ENCODE measurements around the gene CLDN8.

DNA sequence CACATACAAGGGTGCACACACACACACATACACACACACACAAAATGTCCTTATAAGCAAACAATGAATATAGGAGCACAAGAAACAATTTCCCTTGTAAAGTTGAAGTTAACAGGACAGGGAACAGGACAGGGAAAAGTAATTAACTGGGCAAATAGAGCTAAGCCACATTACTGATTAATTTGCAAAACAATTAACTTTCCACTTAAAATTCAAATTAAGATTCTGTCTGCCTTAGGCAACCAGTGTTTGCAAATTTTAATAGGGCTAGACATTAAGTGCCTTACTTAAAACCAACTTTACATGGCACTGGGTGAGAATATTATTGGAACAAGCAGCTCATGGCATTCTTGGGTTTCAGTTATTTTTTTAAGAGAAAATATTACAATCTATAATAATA is 6.8 kb upstream of the CLDN8 start:
- TF ChIP-seq, protein P1, sequence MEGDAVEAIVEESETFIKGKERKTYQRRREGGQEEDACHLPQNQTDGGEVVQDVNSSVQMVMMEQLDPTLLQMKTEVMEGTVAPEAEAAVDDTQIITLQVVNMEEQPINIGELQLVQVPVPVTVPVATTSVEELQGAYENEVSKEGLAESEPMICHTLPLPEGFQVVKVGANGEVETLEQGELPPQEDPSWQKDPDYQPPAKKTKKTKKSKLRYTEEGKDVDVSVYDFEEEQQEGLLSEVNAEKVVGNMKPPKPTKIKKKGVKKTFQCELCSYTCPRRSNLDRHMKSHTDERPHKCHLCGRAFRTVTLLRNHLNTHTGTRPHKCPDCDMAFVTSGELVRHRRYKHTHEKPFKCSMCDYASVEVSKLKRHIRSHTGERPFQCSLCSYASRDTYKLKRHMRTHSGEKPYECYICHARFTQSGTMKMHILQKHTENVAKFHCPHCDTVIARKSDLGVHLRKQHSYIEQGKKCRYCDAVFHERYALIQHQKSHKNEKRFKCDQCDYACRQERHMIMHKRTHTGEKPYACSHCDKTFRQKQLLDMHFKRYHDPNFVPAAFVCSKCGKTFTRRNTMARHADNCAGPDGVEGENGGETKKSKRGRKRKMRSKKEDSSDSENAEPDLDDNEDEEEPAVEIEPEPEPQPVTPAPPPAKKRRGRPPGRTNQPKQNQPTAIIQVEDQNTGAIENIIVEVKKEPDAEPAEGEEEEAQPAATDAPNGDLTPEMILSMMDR (IDR thresholded peaks at IDR 0.05): no peak
- TF ChIP-seq POLR2A (IDR thresholded peaks at IDR 0.05) (no peak), POLR2AphosphoS5 (IDR thresholded peaks at IDR 0.05) (no peak)
